Neural crest cell (in vitro differentiated cells): ENCODE results near the gene RASGEF1C. TPM values are rescaled to one million over a fixed set of nuclear protein-coding genes. Genes with fewer than 3 reads are reported as not detected.

Experiments
- DNase-seq: peaks from one replicate; pipeline ENCODE4 v3.0.0; 2021; ENCODE audit warnings: low read depth, mixed read lengths, low spot score
- H3K27ac Mint-ChIP-seq: one replicate; pipeline ENCODE4 v1.8.0; 2021; ENCODE audit warnings: mild to moderate bottlenecking, mixed read lengths; ENCODE audit not compliant: unreplicated experiment
- H3K27me3 Mint-ChIP-seq: 2 replicates; pipeline ENCODE4 v1.8.0; 2021; ENCODE audit warnings: low read depth, mild to moderate bottlenecking, mixed read lengths
- H3K36me3 Mint-ChIP-seq: 2 replicates; pipeline ENCODE4 v1.8.0; 2021; ENCODE audit warnings: low read depth, mild to moderate bottlenecking, mixed read lengths
- H3K4me1 Mint-ChIP-seq: 2 replicates; pipeline ENCODE4 v1.8.0; 2021; ENCODE audit warnings: mixed read lengths
- H3K4me3 Mint-ChIP-seq: one replicate; pipeline ENCODE4 v1.8.0; 2021; ENCODE audit warnings: mild to moderate bottlenecking, mixed read lengths
- H3K9me3 Mint-ChIP-seq: 2 replicates; pipeline ENCODE4 v1.8.0; 2021; ENCODE audit warnings: mixed read lengths
- CTCF ChIP-seq: fragments of 200-600 bp; sonication (generic); conservative IDR thresholded peaks from 2 replicates; pipeline ENCODE4 v1.5.0; 2021; ENCODE audit warnings: antibody characterized with exemption, mild to moderate bottlenecking
- total RNA-seq: library from RNA; stranded (reverse); gene quantifications from 2 replicates; pipeline ENCODE4 v1.2.1, GENCODE V29; 2021

The RASGEF1C gene
- total RNA-seq, 1 donor from 2014 or later, result 1.7 TPM

GRCh38 chr5:180160789-180161188 lies 48.2 kb downstream of the RASGEF1C start:
- H3K27me3 Mint-ChIP-seq, result no peaks in the 10 kb centered on the region
- no peaks in the 10 kb centered on the region for H3K4me1 Mint-ChIP-seq
- no peaks in the 10 kb centered on the region for H3K36me3 Mint-ChIP-seq
- H3K27ac Mint-ChIP-seq, result no peak overlapping the region
- H3K4me3 Mint-ChIP-seq, result no peak overlapping the region
- DNase-seq, result no peak
- no peak for TF ChIP-seq CTCF
- H3K9me3 Mint-ChIP-seq, result peaks cover 3% of the 10 kb centered on the region

GRCh38 chr5:180160215-180160614 lies 48.8 kb downstream of the RASGEF1C start:
- no peak for DNase-seq
- Mint-ChIP-seq H3K36me3 (no peaks in the 10 kb centered on the region), H3K27ac (no peak overlapping the region), H3K4me3 (no peak overlapping the region), H3K4me1 (no peaks in the 10 kb centered on the region), H3K9me3 (peaks cover 3% of the 10 kb centered on the region), H3K27me3 (no peaks in the 10 kb centered on the region)
- TF ChIP-seq CTCF, result no peak

- H3K27ac Mint-ChIP-seq, result no peak overlapping the region
- H3K36me3 Mint-ChIP-seq, result no peaks in the 10 kb centered on the region
- no peak overlapping the region for H3K4me3 Mint-ChIP-seq
- no peak for DNase-seq
- no peak for TF ChIP-seq CTCF
- no peaks in the 10 kb centered on the region for H3K27me3 Mint-ChIP-seq
- peaks cover 2% of the 10 kb centered on the region for H3K9me3 Mint-ChIP-seq
- no peaks in the 10 kb centered on the region for H3K4me1 Mint-ChIP-seq
Observed at GRCh38 chr5:180159756-180160155, 49.3 kb downstream of the RASGEF1C start.

GRCh38 chr5:180157866-180158265 lies 51.1 kb downstream of the RASGEF1C start:
- H3K9me3 Mint-ChIP-seq, result no peaks in the 10 kb centered on the region
- H3K36me3 Mint-ChIP-seq, result no peaks in the 10 kb centered on the region
- H3K4me3 Mint-ChIP-seq, result no peak overlapping the region
- H3K27me3 Mint-ChIP-seq, result no peaks in the 10 kb centered on the region
- no peaks in the 10 kb centered on the region for H3K4me1 Mint-ChIP-seq
- H3K27ac Mint-ChIP-seq, result no peak overlapping the region
- DNase-seq, result no peak
- TF ChIP-seq CTCF, result no peak

GRCh38 chr5:180156141-180156540 lies 52.9 kb downstream of the RASGEF1C start:
- no peak for TF ChIP-seq CTCF
- Mint-ChIP-seq H3K4me1 (no peaks in the 10 kb centered on the region), H3K4me3 (no peak overlapping the region), H3K27me3 (no peaks in the 10 kb centered on the region), H3K27ac (no peak overlapping the region), H3K36me3 (no peaks in the 10 kb centered on the region), H3K9me3 (no peaks in the 10 kb centered on the region)
- no peak for DNase-seq
